OCI-LY1 (cell line): ENCODE measurements around the gene DYNC1LI2.

ENCODE experiments used
- CTCF ChIP-seq: fragments of 200-600 bp; sonication (generic), shearing (Covaris generic); IDR thresholded peaks from 2 replicates; pipeline ENCODE4 v1.5.1; 2017; ENCODE audit warnings: mild to moderate bottlenecking, antibody characterized with exemption, low read length, moderate library complexity, mixed read lengths
- EZH2 ChIP-seq: fragments of 200-600 bp; sonication (generic), shearing (Covaris generic); IDR thresholded peaks from 2 replicates; pipeline ENCODE4 v1.8.0; 2017; ENCODE audit warnings: borderline replicate concordance, mixed run types, mild to moderate bottlenecking, antibody characterized with exemption, low read length, moderate library complexity, mixed read lengths

GRCh38 chr16:66678337-66678736, 73.1 kb downstream of the DYNC1LI2 start:
- TF ChIP-seq CTCF = no peak
- TF ChIP-seq EZH2 = no peak
